Panc1 (cell line): Measurements from ENCODE around the gene MTOR.

Experiments used
- CTCF ChIP-seq: fragments of 450-650 bp; IDR thresholded peaks from 2 replicates; pipeline ENCODE4 v1.5.1; 2017; ENCODE audit warnings: mild to moderate bottlenecking
- POLR2AphosphoS5 ChIP-seq: IDR thresholded peaks from 2 replicates; pipeline ENCODE4 v1.6.1; 2012; ENCODE audit warnings: mild to moderate bottlenecking, low read depth, low read length, moderate library complexity
- REST ChIP-seq, 2 experiments: IDR thresholded peaks; 2 replicates each; pipeline ENCODE4 v1.6.1; 2011 to 2012; ENCODE audit warnings: low read depth in 2 of 2, control low read depth in 1 of 2, low read length in 1 of 2, mild to moderate bottlenecking in 1 of 2, moderate library complexity in 1 of 2; ENCODE audit not compliant: insufficient read depth in 1 of 2
- SIN3A ChIP-seq: IDR thresholded peaks from 2 replicates; pipeline ENCODE4 v1.6.1; 2012; ENCODE audit warnings: low read depth, mild to moderate bottlenecking, low read length, moderate library complexity, borderline replicate concordance; ENCODE audit not compliant: insufficient read depth
- TCF7L2 ChIP-seq: IDR thresholded peaks from 2 replicates; pipeline ENCODE4 v1.6.1; 2011; ENCODE audit warnings: mild to moderate bottlenecking, low read depth, low read length, inconsistent platforms

GRCh38 chr1:11150326-11150725 lies 112.0 kb downstream of the MTOR start:
- TF ChIP-seq POLR2AphosphoS5 (no peak), CTCF (no peak), SIN3A (no peak), REST (IDR thresholded peaks at IDR 0.05; ENCODE audit: insufficient read depth in 1 of 2, low read depth in 2 of 2, low read length in 1 of 2) (no peak), TCF7L2 (no peak)
